Stimulated activated CD4-positive, alpha-beta T cell treated with anti-CD3 and anti-CD28 coated beads, TNF-alpha, amount 100 ng/mL, for 24 hours (primary cell): ENCODE results near the gene B4GALT3.

ENCODE experiments used
- DNase-seq, 3 experiments: peaks; one replicate each; pipeline ENCODE4 v3.0.0-alpha.2; 2020; ENCODE audit warnings: low read depth in 3 of 3

B4GALT3 gene

GRCh38 chr1:161163793-161164192 is 13.5 kb downstream of the B4GALT3 start:
- DNase-seq: no peak

DNA sequence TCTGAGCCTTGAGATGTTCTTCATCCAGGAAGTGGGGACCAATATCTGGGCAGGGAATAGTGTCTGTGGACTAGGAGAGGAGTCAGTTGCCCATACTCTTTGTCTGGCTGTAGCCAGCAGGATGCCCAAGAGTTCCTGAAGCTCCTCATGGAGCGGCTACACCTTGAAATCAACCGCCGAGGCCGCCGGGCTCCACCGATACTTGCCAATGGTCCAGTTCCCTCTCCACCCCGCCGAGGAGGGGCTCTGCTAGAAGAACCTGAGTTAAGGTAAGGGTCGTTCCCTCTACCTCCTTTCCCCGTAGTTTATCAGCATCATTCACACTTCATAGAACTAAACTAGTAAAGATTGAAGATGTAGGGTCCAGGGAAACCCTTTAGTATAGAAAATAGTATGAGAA is 14.5 kb downstream of the B4GALT3 start:
- no peak for DNase-seq

GRCh38 chr1:161162052-161162451 is 15.3 kb downstream of the B4GALT3 start:
- no peak for DNase-seq

DNA sequence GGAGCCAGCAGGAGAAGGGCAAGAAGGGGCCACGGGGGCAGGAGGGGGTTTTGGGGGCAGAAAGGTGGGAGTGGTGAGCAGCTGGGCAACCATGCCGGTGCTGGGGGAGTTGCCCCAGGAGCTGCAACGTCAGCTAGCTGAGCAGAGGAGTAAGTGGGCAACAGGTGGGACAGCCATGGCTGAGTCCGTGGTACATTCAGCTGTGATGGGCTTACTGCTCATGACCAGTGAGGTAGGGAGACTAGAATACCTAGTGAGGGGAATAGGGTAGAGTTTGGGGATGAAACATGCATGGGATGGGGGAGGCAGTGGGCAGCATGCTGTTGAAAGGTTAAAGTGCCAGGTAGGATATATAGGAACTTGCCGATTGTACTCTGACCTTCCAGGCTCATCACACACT is 15.7 kb downstream of the B4GALT3 start:
- DNase-seq: no peak

DNA sequence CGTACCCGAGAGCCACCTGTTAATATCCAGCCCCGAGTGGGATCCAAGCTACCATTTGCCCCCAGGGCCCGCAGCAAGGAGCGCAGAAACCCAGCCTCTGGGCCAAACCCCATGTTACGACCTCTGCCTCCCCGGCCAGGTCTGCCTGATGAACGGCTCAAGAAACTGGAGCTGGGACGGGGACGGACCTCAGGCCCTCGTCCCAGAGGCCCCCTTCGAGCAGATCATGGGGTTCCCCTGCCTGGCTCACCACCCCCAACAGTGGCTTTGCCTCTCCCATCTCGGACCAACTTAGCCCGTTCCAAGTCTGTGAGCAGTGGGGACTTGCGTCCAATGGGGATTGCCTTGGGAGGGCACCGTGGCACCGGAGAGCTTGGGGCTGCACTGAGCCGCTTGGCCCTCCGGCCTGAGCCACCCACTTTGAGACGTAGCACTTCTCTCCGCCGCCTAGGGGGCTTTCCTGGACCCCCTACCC is 16.6 kb downstream of the B4GALT3 start:
- DNase-seq: no peak

DNA sequence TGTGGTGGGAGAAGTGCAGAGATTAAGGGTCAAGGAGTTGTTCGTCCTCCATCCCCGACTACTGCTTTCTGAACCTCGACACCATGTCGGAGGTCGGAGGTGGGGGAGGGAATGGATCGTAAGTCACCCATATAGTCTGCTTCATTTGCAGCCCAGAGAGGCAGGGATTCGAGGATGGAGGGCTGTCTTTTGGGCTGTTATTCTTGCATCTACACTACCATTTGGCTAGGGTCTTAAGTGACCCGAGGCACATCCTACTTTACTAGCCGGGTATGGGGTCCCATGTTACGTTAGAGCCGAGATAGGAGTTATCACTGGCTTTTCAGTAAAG is 17.4 kb downstream of the B4GALT3 start:
- DNase-seq: no peak

DNA sequence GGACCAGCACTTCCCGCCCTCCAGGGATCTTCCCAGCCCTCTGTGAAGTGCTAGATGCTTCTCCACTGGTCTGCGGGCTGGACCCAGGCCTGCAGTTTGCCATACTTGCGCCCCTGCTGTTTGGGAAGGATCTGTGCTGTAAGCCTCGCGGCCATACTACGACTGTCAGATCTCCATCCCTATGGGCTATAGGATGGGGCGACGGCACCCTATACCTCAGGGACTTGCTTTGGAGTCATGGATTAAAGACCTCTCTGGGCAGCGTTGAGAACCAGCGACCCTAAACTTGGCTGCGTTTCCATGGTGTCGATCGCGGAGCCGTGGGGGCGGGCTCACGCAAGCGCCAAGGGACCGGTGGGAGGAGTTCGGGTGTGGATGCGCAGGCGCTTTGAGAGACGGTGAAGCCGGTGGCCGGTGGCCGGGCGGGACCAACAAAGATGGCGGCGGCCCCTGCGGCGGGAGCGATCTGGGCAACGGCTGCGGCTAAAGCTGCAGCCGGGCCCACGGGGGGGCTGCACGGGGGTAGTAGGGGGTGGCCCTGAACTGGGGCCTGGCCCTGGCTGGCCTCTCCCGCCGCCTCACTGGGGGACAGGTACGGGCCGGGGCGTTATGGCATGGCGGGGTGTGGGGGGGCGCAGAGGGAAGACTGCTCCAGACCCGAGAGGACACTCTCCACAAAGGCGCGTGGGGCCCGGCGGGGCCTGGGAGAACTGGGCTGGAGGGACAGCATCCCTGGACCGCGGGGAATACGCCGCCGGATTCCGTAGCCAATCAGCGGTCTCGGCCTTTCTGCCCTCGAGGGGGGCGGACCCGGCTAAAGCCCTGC is 18.0 kb downstream of the B4GALT3 start, which contains the start of gene USP21:
Gene USP21, plus strand, starts transcription at position 414 of the 826 bp plus-strand sequence. CDS start 1,141 bp downstream, outside the sequence.
- peak; percentile 85 to 91 (median 86) for DNase-seq

DNA sequence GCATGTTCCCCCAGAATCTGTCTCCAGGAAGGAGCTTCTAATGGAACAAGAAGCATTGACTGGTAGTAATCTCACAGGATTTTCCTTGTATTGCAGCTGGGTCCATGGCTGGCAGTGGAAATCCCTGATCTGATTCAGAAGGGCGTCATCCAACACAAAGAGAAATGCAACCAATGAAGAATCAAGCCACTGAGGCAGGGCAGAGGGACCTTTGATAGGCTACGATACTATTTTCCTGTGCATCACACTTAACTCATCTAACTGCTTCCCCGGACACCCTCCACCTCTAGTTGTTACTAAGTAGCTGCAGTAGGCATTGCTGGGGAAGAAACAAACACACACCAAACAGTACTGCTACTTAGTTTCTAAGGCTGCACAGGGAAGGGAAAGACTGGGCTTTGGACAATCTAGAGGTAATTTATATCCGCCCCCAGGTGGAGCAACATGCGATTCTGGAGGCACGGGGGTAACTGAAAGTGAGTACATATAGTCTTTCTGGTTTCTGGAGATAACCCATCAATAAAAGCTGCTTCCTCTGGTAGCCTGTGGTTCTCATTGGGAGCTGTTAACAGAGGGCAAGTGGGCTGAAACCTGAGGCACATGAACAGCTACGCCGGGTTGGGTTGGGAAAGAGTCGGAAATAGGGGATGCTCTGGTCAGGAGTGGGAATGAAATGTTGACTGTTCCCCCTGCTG is 18.8 kb downstream of the B4GALT3 start:
- DNase-seq: no peak

DNA sequence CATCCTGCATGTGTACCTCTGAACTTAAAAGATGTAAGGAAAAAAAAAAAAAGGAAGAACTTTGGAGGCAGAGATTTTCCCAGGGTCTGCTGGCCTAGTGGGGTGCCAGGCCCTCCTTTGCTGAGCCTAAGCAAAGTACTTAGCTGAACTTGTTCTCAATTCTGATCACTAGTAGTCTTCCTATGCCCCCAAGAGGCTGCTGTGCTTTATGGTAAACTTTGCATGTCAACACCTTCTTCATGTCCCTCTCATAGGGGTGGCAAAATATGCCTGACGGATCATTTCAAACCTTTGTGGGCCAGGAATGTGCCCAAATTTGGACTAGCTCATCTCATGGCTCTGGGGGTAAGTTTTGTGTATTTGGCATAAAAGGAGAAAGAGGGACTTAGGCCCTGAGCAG is 19.4 kb downstream of the B4GALT3 start:
- DNase-seq: no peak

- DNase-seq: peak; percentile 56 to 72 (median 70)
These were observed 23.5 kb downstream of the B4GALT3 start, which contains the start of gene UFC1 for GRCh38 chr1:161153682-161154337. Gene UFC1, plus strand, starts transcription at chr1:161153978. Its CDS starts 20 bp downstream, at chr1:161153998.

GRCh38 chr1:161153176-161153575 is 24.1 kb downstream of the B4GALT3 start:
- DNase-seq: no peak

DNA sequence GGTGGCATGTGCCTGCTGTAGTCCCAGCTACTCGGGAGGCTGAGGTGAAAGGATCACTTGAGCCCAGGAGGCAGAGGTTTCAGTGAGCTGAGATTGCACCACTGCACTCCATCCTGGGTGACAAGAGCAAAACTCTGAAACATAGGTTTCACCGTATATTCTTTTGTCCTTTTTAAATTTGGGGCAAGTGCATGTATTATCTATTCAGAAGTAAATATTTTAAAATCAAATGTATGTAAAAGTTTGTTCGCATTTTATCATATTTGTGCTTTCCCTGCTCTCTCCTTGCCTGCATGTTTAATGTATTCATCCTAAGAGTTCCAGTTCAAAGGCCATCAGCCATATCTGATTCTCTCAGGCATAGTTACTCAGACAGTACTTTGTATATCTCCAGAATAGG is 31.5 kb downstream of the B4GALT3 start:
- DNase-seq: no peak

GRCh38 chr1:161140755-161141400 is 36.4 kb downstream of the B4GALT3 start:
- no peak for DNase-seq

- DNase-seq: peak in 1 of 3 experiments; percentile 35
These were observed 37.5 kb downstream of the B4GALT3 start for GRCh38 chr1:161139766-161140165.

DNA sequence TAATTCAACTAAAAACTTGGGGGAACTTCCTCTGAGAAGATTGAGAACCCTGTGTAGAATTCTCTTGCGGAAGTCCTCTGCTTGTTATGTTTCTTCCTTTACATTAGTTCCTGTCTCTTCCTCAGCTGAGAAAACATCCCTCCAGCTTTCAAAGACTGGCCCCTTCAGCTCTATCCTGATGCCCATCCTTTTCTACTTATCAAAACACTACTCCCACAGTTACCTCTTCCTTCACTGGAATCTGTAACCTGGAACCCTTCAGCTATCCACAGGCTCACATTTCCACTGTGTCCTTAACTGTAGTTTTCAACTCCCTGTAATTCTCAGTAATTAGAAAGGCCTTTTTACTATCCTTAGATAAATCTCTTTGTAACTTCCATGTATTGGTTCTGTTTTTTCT is 38.9 kb downstream of the B4GALT3 start:
- no peak for DNase-seq

DNA sequence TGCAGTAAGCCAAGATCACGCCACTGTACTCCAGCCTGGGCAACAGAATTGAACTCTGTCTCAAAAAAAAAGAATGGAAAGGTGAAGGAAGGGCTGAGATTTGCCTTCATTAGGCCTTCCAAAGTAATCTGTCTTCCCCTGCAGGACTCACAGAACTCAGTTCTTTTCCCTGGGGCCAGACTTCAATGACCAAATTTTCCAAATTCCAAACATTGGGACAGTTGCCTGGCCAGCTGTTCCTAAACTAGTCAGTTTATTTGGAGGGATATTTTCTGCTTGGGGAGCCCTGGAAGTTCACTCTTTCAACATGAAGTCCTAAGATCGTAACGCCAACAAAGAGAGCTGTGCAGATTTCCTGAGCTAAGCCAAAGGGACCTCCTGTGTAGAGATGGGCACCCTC is 39.4 kb downstream of the B4GALT3 start:
- no peak for DNase-seq

DNA sequence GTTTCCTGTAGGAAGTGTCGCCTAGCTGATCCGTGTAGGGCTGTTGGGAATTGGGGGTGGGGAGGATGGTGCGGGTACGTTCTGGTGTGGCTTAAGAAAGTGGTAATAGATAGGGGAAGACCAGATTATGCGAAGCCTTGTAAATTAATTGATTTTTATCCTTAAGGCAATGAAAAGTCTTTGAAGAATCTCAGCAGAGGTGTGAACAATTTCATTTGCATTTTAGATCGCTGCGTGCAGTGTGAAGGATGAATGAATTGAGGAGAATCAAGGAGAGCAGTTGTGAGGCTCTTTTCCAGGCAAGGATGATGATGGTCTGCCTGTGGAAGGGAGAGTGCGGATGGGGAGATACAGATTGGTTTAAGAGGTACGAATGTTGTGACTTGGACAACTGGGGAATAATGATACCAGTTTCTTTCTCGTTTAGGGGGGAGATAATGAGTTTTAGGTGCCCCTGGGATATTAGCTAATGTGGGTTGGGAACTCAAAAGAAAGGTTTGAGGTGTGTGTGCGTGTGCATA is 44.0 kb downstream of the B4GALT3 start:
- no peak for DNase-seq

DNA sequence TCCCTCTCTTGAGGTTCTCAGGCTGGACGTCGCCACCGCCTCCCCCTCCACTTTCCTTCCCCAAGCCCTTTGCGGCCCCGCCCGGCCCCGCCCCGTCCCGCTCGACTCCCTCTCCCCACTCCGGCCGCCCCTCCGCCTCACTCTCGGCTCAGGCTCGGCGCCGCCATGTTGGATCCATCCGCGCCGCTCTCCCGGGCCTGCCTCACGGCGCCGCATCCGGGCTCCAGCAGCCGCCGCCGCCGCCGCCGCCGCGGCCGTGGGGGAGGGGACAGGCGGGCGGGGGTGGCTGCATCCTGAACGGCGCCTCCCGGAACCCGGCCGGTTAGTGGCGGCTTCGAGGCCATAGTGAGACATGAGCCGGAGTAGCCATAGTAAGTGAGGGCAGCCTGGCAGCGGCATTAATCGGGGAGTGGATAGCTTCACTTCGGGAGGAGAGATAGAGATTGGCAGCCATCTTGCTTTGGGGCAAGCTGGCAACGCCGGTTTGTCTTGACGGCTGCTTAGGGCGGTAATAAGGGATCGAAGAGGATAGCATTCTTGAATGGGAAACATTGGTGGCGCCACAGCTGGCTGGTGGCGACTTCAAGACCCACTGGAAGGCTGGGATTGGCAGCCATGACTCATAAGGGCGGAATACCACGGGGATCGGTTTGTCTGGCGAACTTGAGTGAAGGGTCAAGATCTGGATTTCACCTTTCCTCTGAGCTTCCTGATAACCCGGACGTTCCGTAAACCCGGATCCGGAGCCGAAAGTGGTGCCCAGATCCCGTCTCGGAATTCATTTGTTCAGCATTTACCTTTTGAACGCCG is 44.7 kb downstream of the B4GALT3 start, which contains the start of gene DEDD:
Gene DEDD, minus strand, starts transcription at position 258 of the 810 bp plus-strand sequence. CDS start 8,205 bp downstream, outside the sequence.
- DNase-seq: peak; percentile 81 to 89 (median 87)

DNA sequence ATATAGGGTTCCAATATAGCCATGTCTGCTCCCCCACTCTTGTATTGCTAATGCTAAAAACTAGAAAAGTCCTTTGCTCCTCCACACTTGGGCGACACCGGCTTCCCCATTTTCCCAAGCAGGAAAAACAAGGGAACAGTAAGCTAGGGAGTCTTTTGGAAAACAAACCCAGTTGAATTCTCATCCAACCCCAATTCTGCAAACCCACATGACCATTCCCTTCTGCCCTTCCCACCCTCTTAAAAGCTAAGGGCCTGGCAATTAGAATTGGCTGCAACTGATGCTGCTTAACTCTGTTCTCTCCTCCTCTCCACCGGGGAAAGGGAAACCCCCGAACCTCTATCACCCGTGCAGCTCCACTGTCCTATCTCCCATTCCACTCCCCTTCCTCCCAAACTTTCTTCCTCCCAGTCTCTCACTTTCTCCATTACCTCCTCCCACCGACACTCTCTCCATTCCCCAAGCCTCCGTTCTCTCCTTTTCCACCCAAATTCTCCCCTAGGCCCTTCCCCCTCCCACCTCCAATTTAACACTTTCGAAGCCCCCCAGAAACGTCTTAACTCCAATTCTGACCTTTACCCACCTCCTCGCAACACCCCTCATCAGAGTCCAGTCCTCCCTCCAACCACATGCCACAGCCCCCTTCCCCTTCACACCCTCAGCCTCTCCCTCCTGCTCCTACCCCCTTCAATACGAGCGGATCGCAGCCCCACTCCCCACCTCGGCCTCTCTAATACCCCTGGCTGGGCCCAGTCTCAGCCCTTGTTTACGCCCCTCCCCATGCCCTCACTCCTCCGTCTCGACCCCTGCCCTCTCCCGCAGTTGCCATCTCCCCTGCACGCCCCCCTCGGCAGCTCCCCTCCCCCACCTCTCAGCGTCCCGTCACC is 45.5 kb downstream of the B4GALT3 start:
- DNase-seq: no peak

- DNase-seq: no peak
These were observed 47.0 kb downstream of the B4GALT3 start for GRCh38 chr1:161130266-161130665.
